Progenitor cell of endocrine pancreas (in vitro differentiated cells): ENCODE measurements around the gene CUX1. TPM values are rescaled to one million over a fixed set of nuclear protein-coding genes. Genes with fewer than 3 reads are reported as not detected.

ENCODE experiments used
- DNase-seq: peaks from one replicate; pipeline ENCODE4 v3.0.0; 2021; ENCODE audit warnings: low spot score; ENCODE audit not compliant: unreplicated experiment
- H3K27ac Mint-ChIP-seq: 2 replicates; pipeline ENCODE4 v1.8.0; 2021; ENCODE audit warnings: mild to moderate bottlenecking, moderate library complexity, mixed read lengths
- H3K27me3 Mint-ChIP-seq: 2 replicates; pipeline ENCODE4 v1.8.0; 2021; ENCODE audit warnings: mixed read lengths
- H3K36me3 Mint-ChIP-seq: 2 replicates; pipeline ENCODE4 v1.8.0; 2022; ENCODE audit warnings: mixed read lengths; ENCODE audit not compliant: insufficient read depth
- H3K4me1 Mint-ChIP-seq: 2 replicates; pipeline ENCODE4 v1.8.0; 2021; ENCODE audit warnings: low read depth, mixed read lengths
- H3K4me3 Mint-ChIP-seq: 2 replicates; pipeline ENCODE4 v1.8.0; 2021; ENCODE audit warnings: low read depth, mild to moderate bottlenecking, moderate library complexity, mixed read lengths
- H3K9me3 Mint-ChIP-seq: 2 replicates; pipeline ENCODE4 v1.8.0; 2021; ENCODE audit warnings: low read depth, mixed read lengths
- total RNA-seq: library from RNA; stranded (reverse); gene quantifications from 2 replicates; pipeline ENCODE4 v1.2.1, GENCODE V29; 2021
- TF ChIP-seq, protein P1 (sequence below): fragments of 200-600 bp; sonication (generic); IDR thresholded peaks from one replicate; pipeline ENCODE4 v1.5.0; 2021; ENCODE audit warnings: antibody characterized with exemption, mild to moderate bottlenecking; ENCODE audit not compliant: unreplicated experiment

CUX1 gene
- total RNA-seq, 1 donor from 2014 or later: 103 TPM

DNA sequence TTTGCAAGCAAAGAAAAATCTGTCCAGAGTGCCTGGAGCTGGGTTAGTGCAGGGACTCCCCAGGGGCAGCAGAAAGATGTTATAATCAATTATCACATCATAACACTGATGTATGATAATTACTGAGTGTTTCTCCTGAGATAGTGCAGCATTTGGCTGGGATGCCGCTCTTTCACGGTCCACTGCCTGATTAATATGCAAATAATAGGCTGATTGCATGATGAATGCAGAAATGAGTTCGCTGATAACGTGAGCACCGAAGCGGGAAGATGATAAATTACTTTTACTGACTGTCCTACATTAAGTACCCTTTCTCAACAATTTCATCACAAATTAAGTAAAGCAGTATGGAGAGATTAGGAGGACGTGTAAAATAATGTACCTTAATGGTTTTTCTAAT lies 397.8 kb downstream of the CUX1 start:
- H3K27me3 Mint-ChIP-seq: no peaks in the 10 kb centered on the region
- no peaks in the 10 kb centered on the region for H3K4me1 Mint-ChIP-seq
- TF ChIP-seq, protein P1, sequence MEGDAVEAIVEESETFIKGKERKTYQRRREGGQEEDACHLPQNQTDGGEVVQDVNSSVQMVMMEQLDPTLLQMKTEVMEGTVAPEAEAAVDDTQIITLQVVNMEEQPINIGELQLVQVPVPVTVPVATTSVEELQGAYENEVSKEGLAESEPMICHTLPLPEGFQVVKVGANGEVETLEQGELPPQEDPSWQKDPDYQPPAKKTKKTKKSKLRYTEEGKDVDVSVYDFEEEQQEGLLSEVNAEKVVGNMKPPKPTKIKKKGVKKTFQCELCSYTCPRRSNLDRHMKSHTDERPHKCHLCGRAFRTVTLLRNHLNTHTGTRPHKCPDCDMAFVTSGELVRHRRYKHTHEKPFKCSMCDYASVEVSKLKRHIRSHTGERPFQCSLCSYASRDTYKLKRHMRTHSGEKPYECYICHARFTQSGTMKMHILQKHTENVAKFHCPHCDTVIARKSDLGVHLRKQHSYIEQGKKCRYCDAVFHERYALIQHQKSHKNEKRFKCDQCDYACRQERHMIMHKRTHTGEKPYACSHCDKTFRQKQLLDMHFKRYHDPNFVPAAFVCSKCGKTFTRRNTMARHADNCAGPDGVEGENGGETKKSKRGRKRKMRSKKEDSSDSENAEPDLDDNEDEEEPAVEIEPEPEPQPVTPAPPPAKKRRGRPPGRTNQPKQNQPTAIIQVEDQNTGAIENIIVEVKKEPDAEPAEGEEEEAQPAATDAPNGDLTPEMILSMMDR: no peak
- no peak overlapping the region for H3K27ac Mint-ChIP-seq
- H3K4me3 Mint-ChIP-seq: no peak overlapping the region
- no peaks in the 10 kb centered on the region for H3K9me3 Mint-ChIP-seq
- H3K36me3 Mint-ChIP-seq: peaks cover 12% of the 10 kb centered on the region
- no peak for DNase-seq

DNA sequence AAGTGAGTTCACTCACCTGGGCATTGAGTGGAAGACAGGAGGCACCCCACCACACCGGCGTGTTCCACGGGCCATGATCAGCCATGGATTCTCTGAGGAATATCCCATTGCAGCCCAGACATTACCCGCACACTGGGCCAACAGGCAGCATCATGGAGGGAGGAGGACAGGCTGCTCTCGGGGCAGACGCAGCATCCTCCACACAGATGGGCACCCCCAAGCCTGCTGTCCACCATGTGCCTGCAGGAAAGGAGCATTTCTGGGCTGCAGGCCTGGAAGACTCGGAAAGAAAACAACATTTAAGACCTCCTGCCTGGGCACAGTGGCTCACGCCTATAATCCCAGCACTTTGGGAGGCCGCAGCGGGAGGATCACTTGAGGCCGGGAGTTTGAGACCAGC lies 398.3 kb downstream of the CUX1 start:
- Mint-ChIP-seq H3K27me3 (no peaks in the 10 kb centered on the region), H3K4me3 (no peak overlapping the region), H3K9me3 (no peaks in the 10 kb centered on the region), H3K4me1 (no peaks in the 10 kb centered on the region), H3K27ac (no peak overlapping the region), H3K36me3 (peaks cover 12% of the 10 kb centered on the region)
- TF ChIP-seq, protein P1: no peak
- no peak for DNase-seq

DNA sequence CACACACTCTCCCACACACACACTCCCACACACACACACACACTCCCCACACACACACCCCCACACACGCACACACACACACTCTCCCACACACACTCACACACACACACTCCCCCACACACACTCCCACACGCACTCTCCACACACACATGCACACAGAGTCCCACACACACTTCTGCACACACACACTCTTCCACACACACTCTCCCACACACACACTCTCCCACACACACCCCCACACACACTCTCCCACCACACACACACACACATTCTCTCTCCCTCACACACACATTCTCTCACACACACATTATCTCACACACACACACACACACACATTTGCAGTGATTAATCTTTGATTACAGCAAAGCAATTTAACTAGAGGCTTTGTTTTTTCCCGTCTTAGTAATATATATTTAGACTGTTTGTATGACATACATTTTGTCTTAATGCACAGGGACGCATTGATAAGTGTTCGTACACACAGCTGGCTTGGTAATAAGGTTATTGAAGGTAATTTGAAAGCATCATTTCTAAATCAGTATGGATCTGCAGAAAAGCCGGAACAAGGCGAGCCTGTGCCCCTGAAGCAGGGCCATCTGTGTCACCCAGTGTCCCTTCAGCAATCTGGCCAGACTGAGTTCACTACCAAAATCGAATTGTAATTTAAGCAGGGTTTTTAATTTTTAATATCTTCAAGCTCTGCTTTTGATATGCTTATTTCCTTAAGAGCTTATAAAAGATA lies 399.3 kb downstream of the CUX1 start:
- Mint-ChIP-seq H3K36me3 (peaks cover 12% of the 10 kb centered on the region), H3K4me3 (no peak overlapping the region), H3K27ac (peak overlapping the region; percentile 45), H3K9me3 (no peaks in the 10 kb centered on the region), H3K4me1 (no peaks in the 10 kb centered on the region), H3K27me3 (no peaks in the 10 kb centered on the region)
- TF ChIP-seq, protein P1: no peak
- no peak for DNase-seq

DNA sequence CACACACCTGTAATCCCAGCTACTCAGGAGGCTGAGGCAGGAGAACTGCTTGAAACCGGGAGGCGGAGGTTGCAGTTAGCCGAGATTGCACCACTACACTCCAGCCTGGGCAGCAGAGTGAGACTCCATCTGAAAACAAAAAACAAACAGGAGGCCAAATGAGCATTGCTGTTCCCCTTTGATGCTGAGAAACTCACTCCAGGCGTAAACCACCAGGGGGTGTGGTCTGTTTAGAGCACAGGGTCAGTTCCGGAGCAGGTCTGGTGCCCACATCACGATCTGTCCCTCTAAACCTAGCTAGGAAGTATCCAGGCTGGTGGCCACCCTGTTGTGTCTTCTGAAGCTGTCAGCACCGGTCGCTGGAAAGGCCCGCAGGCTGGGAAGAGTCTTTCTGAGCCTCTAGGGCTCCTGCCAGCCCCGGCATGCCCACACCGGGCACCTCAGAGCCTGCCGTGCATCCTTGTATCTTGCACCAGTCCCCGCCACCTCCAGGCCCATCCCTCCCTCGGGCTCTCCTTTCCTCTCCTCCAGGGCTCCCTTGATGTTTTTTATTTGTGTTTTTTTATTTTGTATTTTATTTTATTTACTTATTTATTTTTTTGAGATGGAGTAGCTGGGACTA lies 402.9 kb downstream of the CUX1 start:
- Mint-ChIP-seq H3K27ac (no peak overlapping the region), H3K27me3 (no peaks in the 10 kb centered on the region), H3K4me1 (no peaks in the 10 kb centered on the region), H3K4me3 (no peak overlapping the region), H3K36me3 (peaks cover 6% of the 10 kb centered on the region), H3K9me3 (no peaks in the 10 kb centered on the region)
- TF ChIP-seq, protein P1: no peak
- DNase-seq: no peak

DNA sequence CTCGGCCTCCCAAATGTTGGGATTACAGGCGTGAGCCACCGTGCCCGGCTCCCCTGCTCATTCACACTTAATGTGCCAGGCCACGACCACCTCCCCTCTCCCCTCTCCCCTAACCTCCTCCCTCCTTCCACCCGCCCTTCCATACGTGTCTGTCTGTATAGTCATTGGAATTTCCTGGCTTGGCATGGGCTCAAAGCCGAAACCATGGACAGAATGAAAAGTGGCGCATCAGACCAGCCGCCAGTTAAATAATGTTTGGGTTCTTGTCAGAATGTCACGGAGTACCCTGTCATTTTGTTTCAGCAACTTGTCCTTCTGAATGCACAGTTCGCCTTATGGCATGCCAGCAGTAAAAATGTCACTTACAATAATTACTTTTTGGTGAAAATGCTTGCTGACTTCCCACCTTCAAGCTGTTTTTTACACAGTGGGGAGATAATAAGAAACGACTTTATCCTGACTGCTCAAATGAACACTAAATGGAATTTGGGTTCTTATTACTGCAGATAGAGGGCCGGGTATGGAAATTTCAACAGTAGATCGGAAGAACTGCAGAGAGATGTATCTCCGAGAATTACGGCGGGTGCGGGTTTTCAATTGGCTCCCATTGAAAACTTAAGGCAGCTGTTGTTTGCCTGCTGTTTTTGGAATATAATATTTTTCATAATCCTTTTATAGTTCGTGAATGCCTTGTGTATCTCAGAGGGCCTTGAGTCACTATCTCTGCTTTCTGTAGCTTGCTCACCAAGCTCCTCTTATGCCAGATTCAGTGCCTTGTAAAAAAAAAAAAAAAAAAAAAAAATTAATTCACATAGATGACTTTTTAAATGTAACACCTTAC lies 403.8 kb downstream of the CUX1 start:
- Mint-ChIP-seq H3K27ac (no peak overlapping the region), H3K4me1 (no peaks in the 10 kb centered on the region), H3K27me3 (no peaks in the 10 kb centered on the region), H3K36me3 (peaks cover 5% of the 10 kb centered on the region), H3K9me3 (no peaks in the 10 kb centered on the region), H3K4me3 (no peak overlapping the region)
- TF ChIP-seq, protein P1: no peak
- no peak for DNase-seq
